Colonic mucosa (tissue), 4 donors: ENCODE measurements around the gene GRIP1. TPM values are rescaled to one million over a fixed set of nuclear protein-coding genes. Genes with fewer than 3 reads are reported as not detected.

Source experiments
- DNase-seq: peaks from one replicate; pipeline ENCODE4 v3.0.0-alpha.2; 2020
- H3K27ac ChIP-seq: fragments of 200-600 bp; one replicate; pipeline ENCODE4 v1.8.0; 2021
- H3K27me3 ChIP-seq: fragments of 200-600 bp; one replicate; pipeline ENCODE4 v1.8.0; 2021
- H3K36me3 ChIP-seq: fragments of 200-600 bp; one replicate; pipeline ENCODE4 v1.8.0; 2021
- H3K4me1 ChIP-seq: fragments of 200-600 bp; one replicate; pipeline ENCODE4 v1.8.0; 2021; ENCODE audit warnings: mild to moderate bottlenecking
- H3K4me3 ChIP-seq: fragments of 200-600 bp; one replicate; pipeline ENCODE4 v1.8.0; 2021
- H3K9ac ChIP-seq, 2 donors: one replicate each; pipeline ENCODE4 v1.7.0; 2013; ENCODE audit warnings: control low read depth in 2 of 2, low read depth in 2 of 2, low read length in 2 of 2
- H3K9me3 ChIP-seq: fragments of 200-600 bp; one replicate; pipeline ENCODE4 v1.8.0; 2021
- intact Hi-C: fragments of 100-400 bp; cut with DNase I; formaldehyde crosslinking; loops from one replicate; pipeline ENCODE4 v1.14.1; 2022
- total RNA-seq, 2 donors: library from RNA; stranded (reverse); fragmentation: NEBNext Ultra II Directional in 1 of 2; extraction: Animal tissue kit (Norgen Biotek cat#: 25700) in 1 of 2; gene quantifications; one replicate each; pipeline ENCODE4 v1.2.1, GENCODE V29; 2021
- TF ChIP-seq, protein P1 (sequence below): fragments of 200-600 bp; IDR thresholded peaks from one replicate; pipeline ENCODE4 v1.8.0; 2022; ENCODE audit warnings: antibody characterized with exemption, mild to moderate bottlenecking
- donor health status: healthy.
- donor health status: DM: no; HTN: no; CAD: no.
- donor health status: DM: no; HTN: no; CAD: no.

Gene GRIP1
- total RNA-seq, 2 donors from 2014 or later, result 3.7 to 6.2 TPM

DNA sequence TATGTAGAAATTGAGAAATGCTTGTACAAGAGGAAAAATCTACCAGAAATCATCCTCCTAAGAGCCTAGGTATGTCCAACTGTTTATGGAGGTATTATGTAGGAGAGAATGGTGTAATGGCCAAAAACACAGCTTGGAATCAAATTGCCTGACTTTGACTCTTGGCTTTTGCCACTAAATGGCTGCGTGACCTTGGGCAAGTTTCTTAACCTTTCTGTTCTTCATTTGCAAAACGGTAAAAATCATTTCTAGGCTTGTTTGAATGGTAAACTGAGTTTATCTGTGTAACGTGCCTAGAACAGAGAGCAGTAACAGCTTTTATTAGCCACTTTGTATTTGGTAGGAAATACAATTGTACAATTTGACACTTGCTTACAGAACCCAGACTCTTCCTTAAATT, 4.9 kb upstream of the GRIP1 start:
- no peaks in the 10 kb centered on the region for H3K36me3 ChIP-seq
- no peak for DNase-seq
- no peaks in the 10 kb centered on the region for H3K9me3 ChIP-seq
- H3K27me3 ChIP-seq, result no peaks in the 10 kb centered on the region
- H3K9ac ChIP-seq, result no peak overlapping the region
- intact Hi-C loops, result no loop called here
- no peaks in the 10 kb centered on the region for H3K4me1 ChIP-seq
- no peak overlapping the region for H3K4me3 ChIP-seq
- no peak overlapping the region for H3K27ac ChIP-seq
- TF ChIP-seq, protein P1, sequence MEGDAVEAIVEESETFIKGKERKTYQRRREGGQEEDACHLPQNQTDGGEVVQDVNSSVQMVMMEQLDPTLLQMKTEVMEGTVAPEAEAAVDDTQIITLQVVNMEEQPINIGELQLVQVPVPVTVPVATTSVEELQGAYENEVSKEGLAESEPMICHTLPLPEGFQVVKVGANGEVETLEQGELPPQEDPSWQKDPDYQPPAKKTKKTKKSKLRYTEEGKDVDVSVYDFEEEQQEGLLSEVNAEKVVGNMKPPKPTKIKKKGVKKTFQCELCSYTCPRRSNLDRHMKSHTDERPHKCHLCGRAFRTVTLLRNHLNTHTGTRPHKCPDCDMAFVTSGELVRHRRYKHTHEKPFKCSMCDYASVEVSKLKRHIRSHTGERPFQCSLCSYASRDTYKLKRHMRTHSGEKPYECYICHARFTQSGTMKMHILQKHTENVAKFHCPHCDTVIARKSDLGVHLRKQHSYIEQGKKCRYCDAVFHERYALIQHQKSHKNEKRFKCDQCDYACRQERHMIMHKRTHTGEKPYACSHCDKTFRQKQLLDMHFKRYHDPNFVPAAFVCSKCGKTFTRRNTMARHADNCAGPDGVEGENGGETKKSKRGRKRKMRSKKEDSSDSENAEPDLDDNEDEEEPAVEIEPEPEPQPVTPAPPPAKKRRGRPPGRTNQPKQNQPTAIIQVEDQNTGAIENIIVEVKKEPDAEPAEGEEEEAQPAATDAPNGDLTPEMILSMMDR, result no peak

DNA sequence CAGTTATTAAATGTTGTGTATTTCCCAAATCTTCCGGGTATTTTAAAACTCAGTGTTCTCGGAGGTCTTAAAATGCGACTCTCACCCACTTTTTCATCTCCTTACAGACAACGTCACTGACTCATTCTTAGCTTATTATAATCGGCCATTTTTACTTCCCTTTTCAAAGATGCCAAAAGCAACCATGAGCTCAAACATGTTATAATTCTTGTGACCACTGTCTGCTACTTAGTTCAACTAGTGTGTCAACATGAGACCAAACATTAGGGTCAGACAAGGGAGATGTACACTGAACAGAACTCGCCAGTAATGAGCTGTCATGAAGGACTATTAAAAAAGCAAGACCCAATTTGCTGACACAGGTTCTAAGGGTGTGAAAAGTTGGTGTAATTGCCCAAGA, 4.2 kb upstream of the GRIP1 start:
- H3K27ac ChIP-seq, result no peak overlapping the region
- no peaks in the 10 kb centered on the region for H3K27me3 ChIP-seq
- H3K36me3 ChIP-seq, result no peaks in the 10 kb centered on the region
- H3K4me3 ChIP-seq, result no peak overlapping the region
- no peak for DNase-seq
- no peak overlapping the region for H3K9ac ChIP-seq
- intact Hi-C loops, result no loop called here
- H3K9me3 ChIP-seq, result no peaks in the 10 kb centered on the region
- H3K4me1 ChIP-seq, result no peaks in the 10 kb centered on the region
- TF ChIP-seq, protein P1, result no peak

DNA sequence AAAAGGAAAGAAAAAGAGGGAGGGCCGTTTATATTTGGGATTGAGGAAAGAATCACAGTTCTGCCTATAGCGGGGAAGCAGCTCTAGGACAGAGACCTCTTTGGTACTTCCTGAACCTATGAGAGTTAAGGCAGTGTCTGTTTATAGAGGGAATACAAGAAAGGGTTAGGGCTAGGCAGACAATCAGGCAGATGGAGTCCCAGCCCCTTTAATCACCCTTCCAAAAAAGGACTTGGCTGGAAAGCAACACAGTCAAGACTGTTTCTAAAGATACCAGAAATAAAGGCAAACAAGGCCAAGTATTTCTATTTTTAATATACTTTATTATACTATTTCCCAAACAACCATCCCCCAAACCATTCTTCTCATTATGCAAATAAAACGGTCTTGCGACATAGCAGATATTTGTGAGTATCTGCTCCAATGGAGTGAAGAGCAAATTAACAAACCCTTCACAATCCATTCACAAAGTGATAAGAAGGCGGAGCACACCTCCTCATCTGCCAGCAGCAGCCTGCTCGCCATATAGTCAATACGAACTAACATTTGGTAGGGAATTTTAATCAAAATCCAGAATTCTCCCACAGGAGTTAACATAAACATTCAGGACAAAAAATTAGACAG, 697 bp upstream of the GRIP1 start:
- intact Hi-C loops, result no loop called here
- H3K4me3 ChIP-seq, result no peak overlapping the region
- DNase-seq, result no peak
- no peak overlapping the region for H3K27ac ChIP-seq
- TF ChIP-seq, protein P1, result no peak
- H3K4me1 ChIP-seq, result no peaks in the 10 kb centered on the region
- H3K27me3 ChIP-seq, result no peaks in the 10 kb centered on the region
- no peaks in the 10 kb centered on the region for H3K36me3 ChIP-seq
- no peaks in the 10 kb centered on the region for H3K9me3 ChIP-seq
- no peak overlapping the region for H3K9ac ChIP-seq

DNA sequence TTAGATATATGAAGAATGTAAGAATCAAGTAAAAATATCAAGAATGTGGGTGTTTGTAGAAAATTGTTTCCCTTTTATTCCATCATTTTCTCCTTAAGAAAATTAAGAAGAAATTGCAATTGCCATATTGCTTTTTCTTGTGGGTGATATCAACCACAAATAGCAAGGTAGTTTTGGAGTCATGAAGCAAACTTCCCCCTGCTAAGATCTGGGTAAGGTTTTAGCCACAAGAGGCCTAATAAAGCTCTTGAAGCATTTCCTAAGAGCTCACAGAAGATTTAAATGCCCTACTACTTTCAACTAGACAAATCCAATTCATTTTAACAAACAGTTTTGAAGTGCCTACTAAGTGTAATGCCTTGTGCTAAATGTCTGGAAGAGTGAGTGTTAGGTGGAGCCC, 2.6 kb downstream of the GRIP1 start:
- Histone ChIP-seq H3K27ac (no peak overlapping the region), H3K9me3 (no peaks in the 10 kb centered on the region), H3K27me3 (no peaks in the 10 kb centered on the region), H3K9ac (no peak overlapping the region), H3K4me3 (no peak overlapping the region), H3K36me3 (no peaks in the 10 kb centered on the region), H3K4me1 (no peaks in the 10 kb centered on the region)
- intact Hi-C loops, result no loop called here
- TF ChIP-seq, protein P1, result no peak
- no peak for DNase-seq

DNA sequence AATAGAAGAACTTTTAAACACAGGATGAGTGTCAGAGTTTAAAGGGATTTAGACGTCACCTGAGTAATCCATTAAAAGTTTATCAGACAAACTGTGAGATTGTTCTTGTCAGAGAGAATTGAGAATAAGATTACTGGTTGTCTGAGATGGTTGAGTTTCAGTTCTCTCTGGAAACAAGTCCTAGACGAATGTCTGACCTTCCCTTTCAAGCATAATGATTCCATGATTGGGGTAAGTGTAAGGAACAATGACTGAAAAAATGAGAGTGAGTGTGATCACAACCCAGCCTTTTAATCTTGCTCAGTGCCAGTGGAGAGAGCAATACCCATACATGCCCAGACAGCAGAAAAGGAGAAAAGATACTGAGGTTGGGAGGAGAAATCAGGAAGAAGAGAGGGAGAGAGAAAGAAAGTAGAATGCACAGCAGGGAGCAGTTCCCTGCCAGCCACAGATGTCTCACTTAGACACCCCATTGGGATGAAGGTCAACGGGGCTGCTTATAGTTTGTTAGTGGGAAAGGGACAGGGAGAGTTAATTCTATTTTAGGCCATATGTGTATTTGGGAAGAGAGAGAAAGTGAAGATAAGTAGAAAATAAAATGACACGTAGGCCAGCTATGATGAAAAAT, 4.3 kb downstream of the GRIP1 start:
- Histone ChIP-seq H3K27ac (no peak overlapping the region), H3K36me3 (no peaks in the 10 kb centered on the region), H3K9ac (no peak overlapping the region), H3K4me1 (no peaks in the 10 kb centered on the region), H3K27me3 (no peaks in the 10 kb centered on the region), H3K9me3 (no peaks in the 10 kb centered on the region), H3K4me3 (no peak overlapping the region)
- TF ChIP-seq, protein P1, result no peak
- intact Hi-C loops, result no loop called here
- no peak for DNase-seq
